Activated CD4-positive, alpha-beta T cell treated with anti-CD3 and anti-CD28 coated beads, Interleukin-2, Interleukin-4, amounts not matched to agents 100 ng/mL and 50 ng/mL, durations not matched to agents 16 hours and 8 hours (primary cell): Measurements from ENCODE around the gene OR4M1.
"Not testable (repeated sequence)": the region's sequence is repeated elsewhere in the genome, so short reads cannot be mapped to it uniquely, and the experiment has no call there.

ENCODE experiments used
- DNase-seq: peaks from one replicate; pipeline ENCODE4 v3.0.0-alpha.2; 2020; ENCODE audit warnings: low spot score

Gene OR4M1

DNA sequence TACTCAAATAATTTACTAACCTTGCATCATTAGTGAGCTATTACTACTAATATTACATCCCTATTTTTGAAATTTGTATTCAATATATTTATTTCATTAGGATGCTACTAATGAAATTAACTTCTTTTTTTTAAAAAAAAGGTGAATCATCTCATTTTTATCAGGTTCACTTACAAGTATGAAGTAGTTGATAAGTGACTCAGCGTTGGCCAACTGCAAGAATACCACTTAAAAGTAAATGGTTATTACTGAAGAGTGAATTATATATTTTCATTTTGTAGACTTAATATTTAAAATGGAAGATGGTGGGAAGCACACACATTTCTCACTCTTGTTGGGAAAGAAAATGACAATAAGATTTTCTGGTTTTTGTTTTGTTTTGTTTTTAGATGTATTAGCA is 49.9 kb downstream of the OR4M1 start:
- DNase-seq: no peak

DNA sequence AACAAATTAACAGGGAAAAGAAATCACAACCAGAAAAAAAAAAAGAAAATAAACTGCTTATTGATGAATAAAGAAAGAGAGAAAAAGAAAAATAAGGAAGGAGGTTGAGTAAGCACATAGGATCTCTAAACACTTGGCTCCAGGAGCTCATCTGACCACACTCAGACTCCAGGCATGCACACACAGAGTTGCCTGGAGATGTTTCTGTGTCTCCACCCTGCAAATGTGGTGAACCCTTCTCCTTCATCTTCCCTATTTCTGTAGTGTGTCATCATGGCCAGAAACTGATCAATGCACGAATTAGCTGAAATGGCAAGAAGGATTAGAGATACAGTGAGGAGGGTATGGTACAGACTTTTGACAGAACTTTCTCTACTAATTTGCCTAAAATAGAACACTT is 50.5 kb downstream of the OR4M1 start:
- no peak for DNase-seq

DNA sequence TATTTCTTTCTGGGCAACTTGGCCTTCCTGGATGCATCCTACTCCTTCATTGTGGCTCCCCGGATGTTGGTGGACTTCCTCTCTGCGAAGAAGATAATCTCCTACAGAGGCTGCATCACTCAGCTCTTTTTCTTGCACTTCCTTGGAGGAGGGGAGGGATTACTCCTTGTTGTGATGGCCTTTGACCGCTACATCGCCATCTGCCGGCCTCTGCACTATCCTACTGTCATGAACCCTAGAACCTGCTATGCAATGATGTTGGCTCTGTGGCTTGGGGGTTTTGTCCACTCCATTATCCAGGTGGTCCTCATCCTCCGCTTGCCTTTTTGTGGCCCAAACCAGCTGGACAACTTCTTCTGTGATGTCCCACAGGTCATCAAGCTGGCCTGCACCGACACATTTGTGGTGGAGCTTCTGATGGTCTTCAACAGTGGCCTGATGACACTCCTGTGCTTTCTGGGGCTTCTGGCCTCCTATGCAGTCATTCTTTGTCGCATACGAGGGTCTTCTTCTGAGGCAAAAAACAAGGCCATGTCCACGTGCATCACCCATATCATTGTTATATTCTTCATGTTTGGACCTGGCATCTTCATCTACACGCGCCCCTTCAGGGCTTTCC is 54.4 kb downstream of the OR4M1 start:
- not testable (repeated sequence) for DNase-seq

DNA sequence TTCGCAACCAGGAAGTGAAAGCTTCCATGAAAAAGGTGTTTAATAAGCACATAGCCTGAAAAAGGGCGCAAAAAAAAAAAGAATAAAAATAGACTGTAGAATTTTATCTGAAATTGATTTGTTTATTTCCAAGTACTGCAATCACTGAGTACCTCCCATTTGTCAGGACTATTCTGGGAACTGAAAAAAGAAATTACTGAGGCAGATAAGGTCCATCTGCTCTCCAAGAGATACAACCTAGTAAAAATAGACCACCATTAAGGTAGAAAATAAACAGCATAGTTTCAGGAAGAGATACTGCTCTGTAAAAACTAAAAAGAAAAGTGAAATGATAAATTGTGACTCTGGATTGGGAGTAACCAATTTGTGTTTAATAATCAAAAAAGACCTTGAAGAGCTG is 55.0 kb downstream of the OR4M1 start:
- DNase-seq: no peak
